ENCODE data around the gene CLCN6.

- TF ChIP-seq BHLHE40 (IDR thresholded peaks at IDR 0.05; ENCODE audit: low read depth, low read length): no peak
- no peak for TF ChIP-seq RAD21 (conservative IDR thresholded peaks at IDR 0.05 in 1 of 2, IDR thresholded peaks at IDR 0.05 in 1 of 2)
- no peak for TF ChIP-seq CTCF (IDR thresholded peaks at IDR 0.05)
- TF ChIP-seq CEBPB (IDR thresholded peaks at IDR 0.05): no peak
Observed at GRCh38 chr1:11886986-11887665, 81.1 kb downstream of the CLCN6 start.

Measured in A549 (cell line).